ENCODE data around the gene SLC12A4. TPM values are rescaled to one million over a fixed set of nuclear protein-coding genes. Genes with fewer than 3 reads are reported as not detected.

The SLC12A4 gene
- 45.4 TPM for total RNA-seq

DNA sequence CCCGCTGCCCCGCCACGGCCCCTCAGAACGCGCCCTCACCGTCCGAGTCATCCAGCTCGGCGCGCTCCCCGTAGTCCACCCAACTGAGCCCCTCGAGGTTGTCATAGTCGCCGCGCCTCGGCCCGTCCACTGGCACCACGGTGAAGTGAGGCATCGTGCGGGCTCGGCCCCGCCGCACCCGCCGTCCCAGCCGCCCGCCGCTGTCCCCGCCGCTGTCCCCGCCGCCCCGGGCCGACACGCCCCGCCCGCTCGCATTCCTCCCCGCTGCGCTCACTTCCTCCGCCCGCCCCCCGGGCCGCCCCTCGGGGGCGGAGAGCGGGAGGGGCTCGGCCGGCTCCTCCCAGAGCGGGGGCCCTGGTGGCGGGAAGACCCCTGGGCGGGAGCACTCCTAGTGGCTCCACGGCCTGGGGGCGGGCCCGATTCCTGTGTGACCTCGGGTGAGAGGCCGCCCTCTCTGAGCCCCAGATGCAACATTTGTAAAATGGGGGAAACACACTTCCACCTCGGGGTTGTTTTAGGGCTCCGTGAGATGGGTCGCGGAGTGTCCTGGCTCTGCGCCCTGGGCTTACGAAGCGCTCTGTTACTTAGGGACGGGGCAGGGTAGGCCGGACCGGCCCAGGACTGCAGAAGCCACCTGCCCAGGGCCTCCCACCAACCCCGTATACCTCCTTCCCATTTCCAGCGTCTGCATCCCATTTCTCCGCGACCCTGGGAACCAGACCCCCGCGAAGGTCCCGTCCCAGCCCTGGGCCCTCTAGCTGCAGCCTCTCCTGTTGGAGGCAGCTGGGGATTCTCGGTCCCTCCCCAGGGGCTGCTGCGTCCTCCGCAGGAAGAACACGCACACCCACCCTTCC is at the start of gene SLC12A4:
Gene SLC12A4, minus strand, starts transcription at position 238 of the 854 bp plus-strand sequence. Its CDS starts 84 bp downstream, at position 154.

DNA sequence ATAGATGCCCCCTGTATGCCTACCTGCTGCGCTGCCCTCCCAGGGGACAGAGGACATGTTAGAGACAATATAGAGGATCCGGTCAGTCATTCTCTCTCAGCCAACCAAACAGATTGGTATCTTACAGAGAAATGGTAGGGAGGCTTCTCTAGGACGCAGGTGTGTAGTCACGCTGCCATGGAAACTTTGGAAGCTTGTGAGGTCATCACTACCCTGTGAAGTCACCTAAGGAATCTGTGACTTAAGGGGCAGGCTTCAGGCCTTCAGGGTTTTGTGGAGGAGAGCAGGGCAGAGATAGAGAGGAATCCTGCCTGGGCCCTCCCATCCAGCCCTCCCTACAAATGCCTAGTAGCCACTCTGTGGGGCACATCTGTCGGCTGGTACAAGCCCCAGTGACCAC is 47.2 kb upstream of the SLC12A4 start, which contains the start of gene DPEP2NB:
Gene DPEP2NB, minus strand, starts transcription at position 231 of the 400 bp plus-strand sequence. Its CDS starts 141 bp downstream, at position 90.

GRCh38 chr16:67998779-67999688 is 30.6 kb upstream of the SLC12A4 start, which contains the start of gene DPEP2:
TSS of gene DPEP2 (minus strand) at chr16:67999484. CDS start at chr16:67993212, 6,272 bp downstream.

DNA sequence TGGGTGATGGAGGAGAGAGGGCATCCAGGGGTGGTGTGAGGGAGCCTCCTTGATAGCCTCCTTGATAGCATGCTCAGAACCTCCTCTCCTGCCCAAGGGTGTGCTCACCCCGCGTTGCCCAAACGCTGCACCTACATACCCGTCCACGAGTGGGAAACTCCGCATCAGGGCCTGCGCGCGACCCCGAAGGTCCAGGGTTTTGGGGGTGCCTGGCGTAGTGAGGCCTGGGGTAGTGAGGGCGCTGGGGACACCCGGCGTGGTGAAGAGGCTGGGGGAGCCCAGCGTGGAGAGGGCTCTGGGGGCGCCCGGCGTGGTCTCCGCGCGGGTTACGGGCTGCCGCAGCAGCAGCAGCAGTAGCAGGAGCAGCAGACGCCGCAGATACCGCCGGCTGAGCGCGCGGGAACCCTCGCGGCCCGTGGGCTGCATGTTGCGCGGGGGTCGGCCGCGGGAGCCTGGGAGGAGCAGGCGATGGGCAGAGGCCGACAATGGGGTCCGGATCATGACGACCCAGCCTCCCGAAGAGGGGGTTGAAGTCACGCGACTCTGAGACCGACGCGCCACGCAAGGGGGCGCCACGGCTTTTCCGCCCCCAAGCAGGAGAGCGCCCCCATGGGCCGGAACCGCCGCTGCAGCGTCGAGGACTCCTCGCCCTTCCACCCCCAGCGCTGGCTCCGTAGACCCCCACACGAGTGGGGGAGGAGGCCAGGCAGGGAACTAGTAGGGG is 11.7 kb upstream of the SLC12A4 start, which contains the start of gene DPEP3:
Gene DPEP3, minus strand, starts transcription at position 545 of the 724 bp plus-strand sequence. Its CDS starts 119 bp downstream, at position 426.

GRCh38 chr16:67943619-67944504 is 24.6 kb downstream of the SLC12A4 start, which contains the start of gene LCAT:
TSS of gene LCAT (minus strand) at chr16:67944120. CDS start at chr16:67944101, 19 bp downstream.

GRCh38 chr16:67936124-67936879 is 32.1 kb downstream of the SLC12A4 start, which contains the start of gene PSMB10:
TSS of gene PSMB10 (minus strand) at chr16:67936850. CDS start at chr16:67936749, 101 bp downstream.

DNA sequence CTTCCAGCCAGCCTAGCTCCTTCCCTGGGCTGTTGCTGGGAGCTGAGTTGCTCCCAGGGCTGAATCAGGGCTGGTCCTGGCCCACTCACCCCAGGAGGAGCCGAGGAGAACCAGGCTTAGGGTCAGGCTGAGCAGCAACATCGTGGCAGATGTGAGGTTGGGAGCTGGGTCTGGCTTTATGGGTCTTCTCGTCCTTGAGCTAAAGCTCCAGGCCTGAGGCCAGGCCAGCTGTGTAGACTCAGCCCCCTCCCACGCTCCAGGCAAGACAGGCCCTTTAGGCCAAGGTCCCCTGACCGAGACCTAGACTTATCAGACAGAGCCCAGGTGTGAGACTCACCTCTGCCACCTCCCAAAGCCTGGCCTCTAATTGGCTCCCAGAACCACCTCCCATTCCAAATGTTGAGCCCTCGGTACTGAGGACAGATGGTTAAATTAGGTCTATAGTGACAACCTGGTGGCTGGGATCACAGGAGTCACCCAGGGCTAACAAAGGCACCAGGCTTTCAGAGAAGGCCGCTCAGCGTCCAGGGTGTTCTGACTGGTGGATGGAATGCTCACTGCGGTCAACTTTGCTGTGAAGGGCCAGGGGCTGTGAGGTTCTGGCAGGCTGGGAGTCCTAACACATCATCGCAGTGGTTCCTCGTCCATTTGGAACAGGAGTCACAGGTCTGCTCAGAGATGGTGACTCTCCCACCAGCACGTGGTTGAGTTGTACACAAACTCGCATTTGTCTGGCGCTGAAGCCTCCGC is 36.5 kb downstream of the SLC12A4 start, which contains the start of gene CTRL:
Gene CTRL, minus strand, starts transcription at position 151 of the 750 bp plus-strand sequence. Its CDS starts 10 bp downstream, at position 141.

Small RNA genes lying within 50 kb of the gene (small RNA-seq; reads per million reads assigned to genes)
- gene RNU6-359P (ENCODE audit: low replicate concordance): not detected

Other genes starting within 250 kb of the SLC12A4 start
- 18.4 TPM for gene GFOD2, start 249.3 kb downstream of the SLC12A4 start, total RNA-seq
- 18.7 TPM for gene RANBP10, start 162.1 kb downstream of the SLC12A4 start, total RNA-seq
- 5.4 TPM for gene TSNAXIP1, start 161.7 kb downstream of the SLC12A4 start, total RNA-seq
- gene THAP11, start 126.3 kb downstream of the SLC12A4 start, total RNA-seq: 37.0 TPM
- 115 TPM for gene NUTF2, start 121.7 kb downstream of the SLC12A4 start, total RNA-seq
- gene CENPT, start 120.9 kb downstream of the SLC12A4 start, total RNA-seq: 39.8 TPM
- gene EDC4, start 95.6 kb downstream of the SLC12A4 start, total RNA-seq: 82.0 TPM
- gene NRN1L, start 83.8 kb downstream of the SLC12A4 start, total RNA-seq: 1.2 TPM
- 26.0 TPM for gene PSKH1, start 75.4 kb downstream of the SLC12A4 start, total RNA-seq
- gene CTRL, start 36.8 kb downstream of the SLC12A4 start, total RNA-seq: 0.18 TPM
- gene PSMB10, start 31.8 kb downstream of the SLC12A4 start, total RNA-seq: 54.2 TPM
- gene LCAT, start 24.5 kb downstream of the SLC12A4 start, total RNA-seq: 10.1 TPM
- gene DPEP3, start 11.9 kb upstream of the SLC12A4 start, total RNA-seq: not detected
- 2.7 TPM for gene DPEP2, start 30.8 kb upstream of the SLC12A4 start, total RNA-seq
- not detected for gene DPEP2NB, start 47.3 kb upstream of the SLC12A4 start, total RNA-seq
- gene DDX28, start 54.6 kb upstream of the SLC12A4 start, total RNA-seq: 10.2 TPM
- gene DUS2, start 54.6 kb upstream of the SLC12A4 start, total RNA-seq: 11.3 TPM
- gene NFATC3, start 116.7 kb upstream of the SLC12A4 start, total RNA-seq: 36.4 TPM